Measurements from ENCODE around the gene EPN3. TPM values are rescaled to one million over a fixed set of nuclear protein-coding genes. Genes with fewer than 3 reads are reported as not detected.

EPN3 gene
- total RNA-seq, 1 donor from 2014 or later: 7.5 TPM

- DNase-seq: no peak
Observed at GRCh38 chr17:50590946-50591737, 58.6 kb downstream of the EPN3 start.

- DNase-seq: peak; percentile 49
Observed at GRCh38 chr17:50593321-50593720, 60.8 kb downstream of the EPN3 start.

Other genes starting within 250 kb of the EPN3 start
- gene XYLT2, start 186.6 kb upstream of the EPN3 start, total RNA-seq: 29.0 TPM
- 32.2 TPM for gene MRPL27, start 159.6 kb upstream of the EPN3 start, total RNA-seq
- 4.3 TPM for gene EME1, start 159.5 kb upstream of the EPN3 start, total RNA-seq
- gene LRRC59, start 135.2 kb upstream of the EPN3 start, total RNA-seq: 55.5 TPM
- gene ACSF2, start 106.5 kb upstream of the EPN3 start, total RNA-seq: 44.3 TPM
- not detected for gene CHAD, start 63.9 kb upstream of the EPN3 start, total RNA-seq
- gene RSAD1, start 53.9 kb upstream of the EPN3 start, total RNA-seq: 33.5 TPM
- 0.21 TPM for gene MYCBPAP, start 24.3 kb upstream of the EPN3 start, total RNA-seq
- gene SPATA20, start 14.4 kb downstream of the EPN3 start, total RNA-seq: 40.3 TPM
- 10.4 TPM for gene CACNA1G, start 28.0 kb downstream of the EPN3 start, total RNA-seq
- gene ABCC3, start 102.1 kb downstream of the EPN3 start, total RNA-seq: 5.6 TPM
- gene ANKRD40, start 175.2 kb downstream of the EPN3 start, total RNA-seq: 48.6 TPM
- 91.0 TPM for gene LUC7L3, start 186.9 kb downstream of the EPN3 start, total RNA-seq
- not detected for gene ANKRD40CL, start 234.8 kb downstream of the EPN3 start, total RNA-seq

Measured in tongue (tissue), 2 donors.